GM21528 (cell line): ENCODE results near the gene APH1B.

Source experiments
- ATAC-seq: cut with Tn5 transposase; IDR thresholded peaks from one replicate; pipeline ENCODE4 v1.9.1; 2021; ENCODE audit warnings: mild to moderate bottlenecking, moderate library complexity; ENCODE audit not compliant: unreplicated experiment, low FRiP score

APH1B gene

DNA sequence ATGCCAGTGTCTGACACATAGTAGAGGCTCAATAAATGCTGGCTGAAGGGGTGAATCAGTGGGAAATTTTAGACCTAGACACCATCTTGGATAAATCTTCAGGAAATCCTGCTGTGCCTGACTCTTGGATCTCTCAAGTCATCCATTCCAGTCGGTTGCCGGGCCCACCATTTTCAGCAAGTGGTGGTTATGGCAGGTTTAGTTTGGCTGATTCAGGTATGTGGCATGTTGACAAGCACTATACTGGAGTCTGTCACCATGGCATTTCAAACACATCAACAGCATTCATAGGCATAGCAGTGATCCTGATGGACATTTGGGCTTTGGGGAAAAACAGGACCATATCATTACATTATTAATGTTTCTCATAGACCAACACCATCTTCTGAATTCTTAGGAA lies 25.7 kb upstream of the APH1B start:
- ATAC-seq, result no peak

DNA sequence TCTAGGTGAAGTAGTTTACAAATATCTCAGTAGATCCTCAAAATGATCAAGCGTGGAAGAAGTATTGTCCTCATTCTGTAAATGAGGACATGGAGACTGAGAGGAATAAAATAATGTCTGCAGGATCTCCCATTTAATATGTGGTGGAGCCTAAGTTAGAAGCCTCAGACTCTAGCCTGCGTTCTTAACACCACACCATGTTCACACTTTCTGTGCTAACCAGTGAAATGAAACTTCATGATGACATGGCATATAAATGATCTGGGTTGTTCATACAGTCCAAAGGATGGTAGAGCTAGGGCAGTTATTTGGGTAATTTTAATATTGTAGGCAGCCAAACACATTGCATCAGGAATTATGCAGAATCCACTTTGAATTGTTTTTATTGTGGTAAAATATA lies 25.1 kb upstream of the APH1B start:
- ATAC-seq, result no peak

DNA sequence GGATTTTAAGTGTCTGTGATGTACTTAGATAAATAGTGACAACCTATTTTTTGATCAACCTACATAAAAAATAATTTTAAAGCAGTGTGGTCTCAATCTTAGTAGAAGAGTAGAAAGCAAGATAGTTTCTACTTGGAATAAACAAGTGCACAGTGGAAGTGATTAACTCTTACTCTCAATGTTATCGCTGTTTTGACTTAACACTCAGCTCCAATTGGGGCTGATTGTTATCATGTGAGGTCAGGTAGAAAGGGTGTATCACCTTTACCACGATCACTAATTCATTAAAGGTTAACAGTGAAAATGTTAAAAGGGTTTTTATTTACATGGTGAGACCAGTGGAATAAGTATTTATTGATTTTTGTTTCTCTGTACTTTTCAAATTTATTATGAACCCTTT lies 22.4 kb upstream of the APH1B start:
- no peak for ATAC-seq

DNA sequence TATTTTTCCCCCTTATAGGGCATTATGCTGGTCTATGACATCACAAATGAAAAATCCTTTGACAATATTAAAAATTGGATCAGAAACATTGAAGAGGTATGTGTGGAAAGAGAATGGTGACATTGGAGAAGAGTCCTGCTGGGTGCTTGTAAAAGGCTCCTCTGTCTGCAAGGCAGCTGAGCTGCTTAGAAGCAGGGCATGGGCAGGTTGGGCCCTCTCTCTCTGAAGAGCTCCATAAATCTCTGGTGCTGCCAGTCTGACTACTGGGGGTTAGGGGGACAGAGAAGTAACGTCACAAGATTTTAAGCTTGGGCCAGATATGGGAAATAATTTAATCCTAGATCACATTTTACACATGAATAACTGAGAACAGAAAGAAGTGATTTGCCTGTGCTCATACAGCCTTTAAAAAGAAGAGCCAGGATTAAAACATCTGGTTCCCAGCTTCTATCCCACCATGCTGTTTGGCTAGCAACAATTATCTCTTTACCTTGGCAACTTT lies 21.9 kb upstream of the APH1B start:
- no peak for ATAC-seq

DNA sequence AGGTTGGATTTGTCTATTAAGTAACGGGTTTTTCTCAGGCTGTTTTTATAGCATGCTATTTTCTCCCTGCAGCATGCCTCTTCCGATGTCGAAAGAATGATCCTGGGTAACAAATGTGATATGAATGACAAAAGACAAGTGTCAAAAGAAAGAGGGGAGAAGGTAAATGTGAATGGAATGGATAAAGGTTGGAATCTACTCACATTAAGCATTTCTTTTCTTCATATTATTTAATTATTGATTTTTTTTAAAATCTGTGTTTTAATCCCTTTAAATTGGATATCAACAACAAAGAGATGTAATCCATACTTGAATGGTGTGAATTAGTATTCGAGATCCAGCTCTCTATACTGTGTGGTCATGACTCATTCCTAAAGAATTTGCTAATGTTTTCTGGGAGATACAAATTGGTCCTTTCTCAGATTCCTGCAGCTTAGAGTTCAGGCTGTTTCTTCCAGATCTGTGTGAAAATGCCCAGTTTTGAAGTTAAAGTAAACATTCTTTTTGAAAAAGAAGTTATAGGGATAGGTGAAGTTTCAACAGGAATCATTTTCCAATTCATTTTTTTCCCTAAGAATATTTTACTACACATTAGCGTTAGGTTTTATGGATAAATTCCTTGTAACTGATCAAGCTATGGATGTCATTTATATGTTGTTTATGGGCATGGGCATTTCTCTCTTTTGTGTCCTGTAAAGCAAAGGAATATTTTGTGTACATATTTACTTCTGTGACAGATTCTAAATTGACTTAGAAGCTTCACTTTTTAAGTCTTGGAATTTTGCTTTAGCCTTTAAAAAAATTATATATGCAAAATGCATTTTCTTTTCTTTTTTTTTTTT lies 20.8 kb upstream of the APH1B start:
- no peak for ATAC-seq

DNA sequence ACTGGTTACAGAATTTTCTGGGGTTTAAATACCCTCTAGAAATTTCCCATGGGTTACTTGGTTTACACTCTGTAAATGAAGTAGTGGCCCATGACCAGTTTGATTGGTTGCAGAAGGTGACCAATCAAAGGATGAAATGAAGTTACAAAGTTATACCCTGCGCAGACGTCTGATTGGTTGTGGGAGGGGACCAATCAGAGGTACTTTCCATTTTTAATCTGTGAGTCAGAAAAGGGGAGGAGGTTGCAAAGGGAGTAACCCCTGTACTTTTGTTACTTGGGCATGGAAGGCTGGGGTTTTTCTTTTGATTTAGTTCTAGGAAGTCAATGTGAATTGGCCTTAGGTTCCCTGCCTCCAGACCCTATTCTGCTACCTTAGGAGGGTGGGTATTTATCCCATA lies 18.7 kb upstream of the APH1B start:
- no peak for ATAC-seq

DNA sequence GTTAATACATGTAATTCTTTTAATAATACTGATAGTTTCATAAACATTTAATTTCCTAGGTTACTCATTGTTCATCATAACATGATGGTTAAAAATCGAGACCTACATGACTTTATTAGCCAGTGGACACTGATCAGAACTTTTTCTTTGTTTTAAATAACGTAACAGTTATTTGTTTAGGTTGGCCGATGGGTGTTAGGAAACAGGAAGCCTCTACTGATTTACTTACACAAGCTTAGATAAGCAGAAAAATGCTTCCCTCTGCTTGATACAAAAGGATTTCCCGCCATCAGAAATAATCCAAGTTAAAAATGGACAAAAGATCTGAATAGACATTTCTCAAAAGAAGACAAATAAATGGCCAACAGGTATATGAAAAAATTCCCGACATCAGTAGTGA lies 16.6 kb upstream of the APH1B start:
- no peak for ATAC-seq

DNA sequence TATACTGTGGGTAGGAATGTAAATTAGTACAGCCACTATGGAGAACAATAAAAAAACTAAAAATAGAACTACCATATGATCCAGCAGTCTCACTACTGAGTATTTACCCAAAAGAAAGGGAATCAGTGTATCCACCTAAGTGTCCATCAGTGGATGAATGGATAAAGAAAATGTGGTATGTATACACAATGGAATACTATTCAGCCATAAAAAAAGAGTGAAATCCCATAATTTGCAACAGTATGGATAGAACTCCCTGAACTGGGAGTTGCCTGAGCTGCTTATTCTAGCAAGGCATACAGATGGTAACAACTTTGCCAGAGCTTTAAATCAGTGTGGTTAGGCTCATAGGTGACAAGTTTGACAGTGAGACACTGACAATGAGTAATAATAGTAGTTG lies 16.1 kb upstream of the APH1B start:
- no peak for ATAC-seq

DNA sequence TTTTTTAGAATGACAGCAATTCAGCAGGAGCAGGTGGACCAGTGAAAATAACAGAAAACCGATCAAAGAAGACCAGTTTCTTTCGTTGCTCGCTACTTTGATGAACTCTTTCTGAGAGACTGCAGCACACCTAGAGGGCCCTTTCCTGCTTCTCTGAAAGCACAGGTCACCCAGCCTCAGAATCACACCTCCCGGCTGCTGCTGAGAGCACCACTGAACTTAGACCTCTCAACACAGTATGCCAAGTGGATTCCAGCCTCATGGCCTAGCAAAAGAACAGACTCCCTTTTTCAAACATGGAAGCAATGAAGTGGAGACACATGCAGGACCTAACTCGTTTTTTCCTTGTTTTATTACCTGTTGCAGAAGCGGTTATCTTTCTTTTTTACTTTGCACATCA lies 13.9 kb upstream of the APH1B start:
- ATAC-seq, result no peak

DNA sequence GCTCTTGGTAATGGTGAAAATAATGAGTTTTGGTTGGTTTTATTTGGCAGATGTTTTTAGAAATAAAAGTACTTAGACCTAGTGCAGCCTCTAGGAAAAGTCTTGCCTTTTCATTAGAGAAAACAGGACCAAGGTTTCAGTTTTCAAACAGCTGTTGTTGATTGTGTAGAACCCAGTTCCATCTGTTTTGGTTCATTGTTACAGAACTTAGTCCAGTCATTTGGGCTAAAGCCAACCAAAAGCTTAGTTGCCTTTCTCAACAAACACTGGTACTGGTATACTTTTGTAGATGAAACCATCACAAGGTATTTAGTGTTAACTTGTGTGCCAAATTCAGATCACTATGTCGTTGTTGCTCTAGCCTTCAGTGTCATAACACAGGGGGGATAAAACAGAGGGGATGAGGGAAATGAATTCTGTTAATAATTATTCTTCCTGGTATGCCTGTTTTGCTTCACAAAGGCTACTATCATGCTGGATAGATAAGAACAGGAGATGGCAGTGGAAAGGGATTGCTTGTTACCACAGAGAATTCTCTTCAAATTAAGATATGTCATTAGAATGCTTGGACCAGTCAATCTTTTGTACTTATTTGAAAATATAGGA lies 12.6 kb upstream of the APH1B start:
- no peak for ATAC-seq

DNA sequence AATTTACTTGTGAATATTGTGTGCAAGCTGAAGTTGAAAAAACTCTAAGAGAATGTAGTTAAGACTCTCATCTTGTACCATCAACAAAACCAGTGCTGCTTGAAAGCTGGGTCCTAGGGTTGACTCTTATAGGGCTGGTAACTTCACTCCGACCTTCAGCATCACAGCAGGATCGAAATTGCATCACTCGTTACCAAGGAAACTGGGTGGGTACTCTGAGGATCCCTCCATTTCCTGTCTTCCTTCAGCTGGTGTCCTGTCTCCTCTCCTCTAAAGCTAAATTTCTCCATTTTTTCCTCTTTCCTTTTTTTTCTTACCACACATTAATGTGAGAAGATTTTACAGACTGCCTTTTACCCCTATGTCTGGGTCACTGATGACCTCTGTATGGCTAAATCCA lies 3.0 kb upstream of the APH1B start:
- ATAC-seq, result no peak

DNA sequence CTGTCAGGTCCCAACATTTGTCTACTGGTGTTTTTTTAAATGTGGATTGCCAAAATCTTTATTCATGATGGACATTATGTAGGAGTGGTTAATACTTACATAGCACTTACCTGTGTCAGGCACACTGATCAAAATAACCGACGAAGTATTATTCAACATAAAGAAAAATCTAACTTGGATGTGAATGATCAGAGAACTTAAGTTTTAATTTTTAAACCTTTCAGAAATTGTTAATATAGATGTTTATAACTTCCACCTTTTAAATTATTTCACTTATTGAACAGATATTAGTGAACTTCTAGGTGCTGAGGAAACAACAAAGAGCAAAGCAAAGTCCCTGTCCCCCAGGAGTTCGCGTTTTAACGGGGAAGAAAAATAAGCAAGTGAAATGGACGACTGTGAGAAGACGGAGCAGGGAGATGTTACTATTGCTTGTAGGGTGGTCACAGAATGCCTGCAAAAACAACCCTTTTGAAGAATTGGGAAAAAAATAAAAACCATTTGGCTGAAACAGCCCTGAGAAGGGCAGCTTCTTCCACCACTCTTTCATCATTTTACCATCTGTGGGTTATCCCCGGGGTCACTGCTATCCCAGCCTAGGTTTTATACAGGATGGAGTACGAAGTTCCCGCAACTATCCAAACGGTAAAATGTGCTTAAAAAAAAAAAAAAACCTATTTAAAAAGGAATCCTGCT lies 915 bp upstream of the APH1B start:
- ATAC-seq, result no peak

DNA sequence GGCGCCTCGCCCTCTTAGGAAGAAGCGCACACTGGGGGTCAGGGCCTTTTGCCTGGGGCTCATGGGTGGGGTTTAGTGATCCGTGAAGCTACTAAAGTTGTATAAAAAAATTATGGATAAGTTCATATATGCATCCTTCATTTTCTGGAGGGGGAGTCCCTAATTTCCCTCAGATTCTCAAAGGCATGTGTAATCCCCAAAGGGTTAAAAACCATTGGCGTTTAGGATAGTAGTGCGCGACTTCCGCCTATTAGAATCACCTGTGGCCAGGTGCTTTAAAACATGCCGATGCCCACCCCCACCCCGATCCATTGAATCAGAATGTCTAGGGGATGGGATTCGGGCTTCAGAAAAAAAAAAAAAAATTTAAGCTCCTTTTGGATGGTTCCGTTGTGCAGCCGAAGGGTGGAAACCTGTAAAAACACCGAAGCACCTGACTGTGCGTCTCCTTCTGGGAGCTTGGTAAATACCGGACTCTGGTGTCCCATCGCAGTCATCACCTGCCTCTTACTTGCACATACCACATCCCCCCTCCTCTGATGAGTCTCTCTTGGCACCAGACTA lies 570 bp downstream of the APH1B start:
- ATAC-seq, result peak; percentile 21

DNA sequence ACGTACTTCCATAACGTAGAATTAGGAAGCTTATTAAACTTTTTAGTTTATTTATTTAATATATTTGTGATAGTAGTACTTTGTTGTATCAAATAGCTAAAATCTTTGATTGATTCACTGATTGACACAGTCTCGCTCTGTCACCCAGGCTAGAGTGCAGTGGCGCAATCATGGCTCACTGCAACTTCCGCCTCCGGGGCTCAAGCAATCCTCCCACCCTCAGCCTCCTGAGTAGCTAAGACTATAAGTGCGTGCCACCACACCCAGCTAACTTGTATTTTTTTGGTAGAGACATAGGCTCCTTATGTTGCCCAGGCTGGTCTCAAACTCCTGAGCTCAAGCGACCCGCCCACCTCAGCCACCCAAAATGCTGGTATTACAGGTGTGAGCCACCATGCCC lies 5.7 kb downstream of the APH1B start:
- ATAC-seq, result no peak

DNA sequence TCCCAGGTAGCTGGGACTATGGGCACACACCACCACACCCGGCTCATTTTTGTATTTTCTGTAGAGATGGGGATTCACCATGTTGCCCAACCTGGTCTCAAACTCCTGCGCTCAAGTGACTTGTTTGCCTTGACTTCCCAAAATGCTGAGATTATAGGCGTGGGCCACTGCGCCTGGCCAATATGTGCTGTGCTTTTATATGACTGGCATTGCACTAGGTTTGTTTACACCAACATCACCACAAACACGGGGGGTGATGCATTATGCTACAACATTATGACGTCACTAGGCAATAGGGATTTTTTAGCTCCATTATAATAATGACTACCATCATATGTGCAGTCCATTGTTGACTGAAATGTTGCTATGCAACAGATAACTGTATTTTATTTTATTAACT lies 6.9 kb downstream of the APH1B start:
- ATAC-seq, result no peak

DNA sequence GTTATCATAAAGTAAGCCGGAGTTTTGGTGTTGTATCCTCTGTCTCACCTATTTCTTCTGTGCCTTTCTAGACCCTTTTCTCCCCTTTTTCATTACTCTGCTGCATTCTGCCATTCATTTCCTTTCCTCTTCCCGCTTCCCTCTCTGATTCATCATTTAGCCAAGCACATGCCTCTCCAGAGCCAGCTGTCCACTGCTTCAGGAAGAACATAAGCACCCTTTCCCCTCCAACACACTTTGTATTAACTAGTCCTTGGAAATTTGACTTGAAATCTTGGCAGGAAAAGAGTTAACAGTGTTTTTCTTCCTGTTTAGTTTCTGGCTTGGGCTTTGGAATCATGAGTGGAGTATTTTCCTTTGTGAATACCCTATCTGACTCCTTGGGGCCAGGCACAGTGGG lies 9.7 kb downstream of the APH1B start:
- ATAC-seq, result no peak

DNA sequence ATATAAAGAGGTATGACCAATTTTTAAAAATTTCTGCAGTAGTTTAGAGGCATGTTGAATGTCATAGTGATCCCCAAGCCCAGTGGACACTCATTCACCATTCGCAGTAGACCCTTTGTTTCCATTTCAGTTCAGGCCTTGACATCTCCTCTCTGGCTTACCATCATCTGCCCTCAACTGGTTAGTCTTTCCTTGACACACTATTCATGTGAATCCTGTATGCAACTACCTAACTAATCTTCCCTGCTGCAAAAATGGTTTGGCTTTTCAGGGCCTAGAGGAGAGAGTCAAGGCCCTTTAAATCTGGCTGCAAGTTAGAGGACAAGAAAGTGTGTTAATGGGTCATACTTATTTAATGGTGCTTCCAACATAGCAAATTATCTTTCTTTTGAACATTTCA lies 10.9 kb downstream of the APH1B start:
- ATAC-seq, result no peak

DNA sequence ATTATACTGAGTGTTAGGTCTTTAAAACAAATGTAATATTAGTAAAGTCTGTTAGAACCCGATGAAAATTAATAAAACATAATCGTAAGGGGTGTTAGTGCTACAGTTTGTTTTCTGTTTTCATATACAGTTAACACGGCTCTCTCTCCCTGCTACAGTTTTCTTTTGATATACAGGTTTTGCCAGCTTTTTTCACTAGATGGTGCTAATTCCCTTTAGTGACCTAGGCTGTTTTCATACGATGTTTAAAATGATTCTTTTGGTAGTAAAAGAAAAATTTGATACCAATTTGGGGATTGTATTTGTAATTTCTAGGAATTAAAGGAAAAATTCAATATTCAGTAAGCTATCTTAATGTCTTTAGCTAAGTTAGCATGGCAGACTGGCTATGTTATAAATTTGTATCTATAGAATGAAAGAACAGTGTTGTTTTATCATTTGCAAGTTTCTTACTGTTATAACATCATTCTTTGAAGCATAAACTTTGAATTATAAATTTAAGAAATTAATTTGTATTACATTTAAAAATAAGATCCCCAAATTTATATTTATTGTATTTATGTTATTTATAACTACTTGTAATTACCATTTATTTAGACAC lies 11.5 kb downstream of the APH1B start:
- ATAC-seq, result no peak

DNA sequence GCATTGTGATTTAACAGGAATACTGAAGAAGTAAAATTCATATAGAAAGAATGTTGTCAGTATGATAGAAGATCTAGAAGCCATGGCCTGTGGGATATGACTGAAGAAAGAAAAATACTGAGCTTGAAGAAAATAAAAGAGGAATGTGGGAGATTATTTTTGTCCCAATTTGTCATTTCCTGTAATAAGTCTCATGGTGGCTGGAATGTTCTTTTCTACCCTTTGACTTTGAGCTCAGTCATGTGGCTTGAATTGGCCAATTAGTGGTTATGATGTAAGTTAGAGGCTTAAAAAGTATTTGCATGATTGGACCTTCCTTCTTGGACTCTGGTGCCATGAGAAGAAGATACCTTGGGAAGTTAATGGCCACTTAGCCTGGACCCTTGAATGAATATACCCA lies 14.1 kb downstream of the APH1B start:
- no peak for ATAC-seq

DNA sequence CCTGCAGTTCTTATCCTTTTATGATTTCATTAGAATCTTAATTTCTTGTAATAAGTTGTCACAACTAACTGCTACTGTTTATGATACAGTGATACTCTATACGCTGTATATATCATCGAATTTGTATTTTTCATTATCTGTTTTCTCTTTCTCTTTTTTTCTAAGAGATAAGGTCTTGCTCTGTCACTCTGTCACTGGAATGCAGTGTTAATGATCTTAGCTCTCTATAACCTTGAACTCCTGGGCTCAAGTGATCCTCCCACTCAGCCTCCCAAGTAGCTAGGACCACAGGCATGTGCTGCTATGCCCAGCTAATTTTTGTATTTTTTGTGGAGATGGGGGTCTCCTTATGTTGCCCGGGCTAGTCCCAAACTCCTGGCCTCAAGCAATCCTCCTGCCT lies 14.8 kb downstream of the APH1B start:
- ATAC-seq, result no peak

DNA sequence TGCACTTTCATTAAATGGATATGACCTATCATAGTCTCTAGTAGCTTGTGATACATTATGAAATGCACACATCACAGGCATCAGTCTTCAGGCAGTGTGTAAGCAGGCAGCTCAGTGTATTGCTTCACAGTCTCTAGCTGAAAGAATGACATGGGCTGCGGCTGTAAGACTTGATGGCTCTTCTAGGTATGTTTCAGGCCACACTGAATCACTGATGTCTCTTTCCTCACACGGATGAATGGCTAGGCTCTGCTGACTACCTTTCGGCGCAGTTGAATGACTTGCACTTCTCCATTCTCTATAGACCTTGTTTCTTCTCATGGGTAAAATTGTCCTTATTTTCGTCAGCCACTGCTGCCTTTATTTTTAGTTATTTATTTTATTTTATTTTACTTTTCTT lies 15.4 kb downstream of the APH1B start:
- ATAC-seq, result no peak
